Ascending aorta (tissue), 2 donors: ENCODE measurements around the gene LAP3. TPM values are rescaled to one million over a fixed set of nuclear protein-coding genes. Genes with fewer than 3 reads are reported as not detected.
A peak's percentile ranks its signal among the peaks of the same experiment; 100 is the strongest.

Experiments used
- DNase-seq, 2 donors: peaks; one replicate each; pipeline ENCODE4 v3.0.0-alpha.2; 2019; ENCODE audit warnings: low spot score in 2 of 2
- H3K27ac ChIP-seq, 2 donors: fragments of 200-600 bp; sonication (generic); one replicate each; pipeline ENCODE4 v1.5.1; 2016 to 2017; ENCODE audit warnings: mild to moderate bottlenecking in 1 of 2
- H3K27me3 ChIP-seq: fragments of 200-600 bp; sonication (generic); one replicate; pipeline ENCODE4 v1.5.1; 2017
- H3K36me3 ChIP-seq, 2 donors: fragments of 200-600 bp; sonication (generic); one replicate each; pipeline ENCODE4 v1.5.1; 2016
- H3K4me1 ChIP-seq, 2 donors: fragments of 200-600 bp; sonication (generic); one replicate each; pipeline ENCODE4 v1.5.1; 2016 to 2017; ENCODE audit warnings: mild to moderate bottlenecking in 1 of 2
- H3K4me3 ChIP-seq, 2 donors: fragments of 200-600 bp; sonication (generic); one replicate each; pipeline ENCODE4 v1.5.1; 2016 to 2017; ENCODE audit warnings: mild to moderate bottlenecking in 1 of 2
- H3K9me3 ChIP-seq, 2 donors: fragments of 200-600 bp; sonication (generic); one replicate each; pipeline ENCODE4 v1.5.1; 2016
- CTCF ChIP-seq, 3 experiments: fragments of 200-600 bp in 2 of 3; fragments of 450-650 bp in 1 of 3; sonication (generic) in 2 of 3; IDR thresholded peaks; one replicate each; pipeline ENCODE4 v1.5.1; 2016 to 2019; ENCODE audit warnings: antibody characterized with exemption in 3 of 3, mild to moderate bottlenecking in 1 of 3, moderate library complexity in 1 of 3
- intact Hi-C: fragments of 100-400 bp; cut with DNase I; formaldehyde crosslinking; loops from one replicate; pipeline ENCODE4 v1.15.1; 2023
- total RNA-seq: library from RNA; depleted of rRNA; stranded (reverse); fragments of >200 nt; gene quantifications from one replicate; pipeline ENCODE4 v1.1.0, GENCODE V29; 2016

The LAP3 gene
- total RNA-seq, 1 donor from 2014 or later, result 60.3 TPM

- no peak overlapping the region for H3K27ac ChIP-seq
- TF ChIP-seq CTCF (IDR thresholded peaks at IDR 0.05), result no peak
- peaks cover 0 to 3% of the 10 kb centered on the region in 2 donors for H3K4me1 ChIP-seq
- H3K36me3 ChIP-seq, result peaks cover 81 to 92% of the 10 kb centered on the region in 2 donors
- peak in 1 of 2 donors; percentile 56 for DNase-seq
- no peaks in the 10 kb centered on the region for H3K27me3 ChIP-seq
- no peak overlapping the region for H3K4me3 ChIP-seq
- no peaks in the 10 kb centered on the region for H3K9me3 ChIP-seq
- intact Hi-C loops, result no loop called here
Observed at GRCh38 chr4:17623451-17624001, 46.5 kb downstream of the LAP3 start.

DNA sequence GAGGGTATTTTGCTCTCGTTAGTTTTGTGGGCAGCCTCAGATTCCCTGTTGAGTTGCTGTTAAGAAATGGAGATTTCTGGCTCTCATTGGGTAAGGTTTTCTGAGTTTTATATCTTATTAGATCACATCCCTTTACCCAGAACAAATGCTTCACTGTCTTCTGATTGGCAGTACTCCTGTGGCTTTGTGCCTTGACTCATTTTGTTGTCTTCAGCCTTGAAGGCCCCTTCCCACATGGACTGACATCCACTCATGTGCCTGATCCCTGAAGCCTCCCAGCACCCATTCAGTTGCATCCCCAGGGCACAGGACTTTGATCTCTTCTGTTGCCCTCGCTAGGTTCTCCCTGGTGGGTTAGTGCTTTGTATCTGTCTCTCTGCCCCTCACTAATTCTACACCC lies 47.8 kb downstream of the LAP3 start:
- Histone ChIP-seq H3K9me3 (no peaks in the 10 kb centered on the region), H3K4me1 (no peaks in the 10 kb centered on the region), H3K36me3 (peaks cover 84 to 93% of the 10 kb centered on the region in 2 donors), H3K27me3 (no peaks in the 10 kb centered on the region), H3K4me3 (no peak overlapping the region), H3K27ac (no peak overlapping the region)
- peak in 1 of 2 donors; percentile 1 for DNase-seq
- TF ChIP-seq CTCF (IDR thresholded peaks at IDR 0.05), result no peak
- intact Hi-C loops, result no loop called here

DNA sequence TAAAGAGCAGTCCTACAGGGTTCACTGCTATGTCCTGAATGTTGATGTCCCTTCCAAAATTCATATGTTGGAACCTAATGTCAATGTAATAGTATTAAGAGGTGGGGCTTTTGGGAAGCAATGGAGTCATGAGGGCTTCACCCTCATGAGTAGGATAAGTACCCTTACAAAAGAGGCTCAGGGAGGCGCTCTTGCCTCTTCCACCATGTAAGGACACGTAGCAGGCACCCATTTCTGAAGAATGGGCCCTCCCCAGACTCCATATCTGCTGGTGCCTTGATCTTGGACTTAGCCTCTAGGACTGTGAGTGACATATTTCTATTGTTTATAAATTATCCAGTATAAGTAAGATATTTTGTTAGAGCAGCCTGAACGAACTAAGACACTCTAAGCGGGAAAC lies 53.2 kb downstream of the LAP3 start:
- Histone ChIP-seq H3K27me3 (no peaks in the 10 kb centered on the region), H3K27ac (no peak overlapping the region), H3K4me1 (no peaks in the 10 kb centered on the region), H3K4me3 (no peak overlapping the region), H3K36me3 (peaks cover 66 to 84% of the 10 kb centered on the region in 2 donors), H3K9me3 (no peaks in the 10 kb centered on the region)
- no peak for TF ChIP-seq CTCF (IDR thresholded peaks at IDR 0.05)
- intact Hi-C loops, result no loop called here
- DNase-seq, result no peak

DNA sequence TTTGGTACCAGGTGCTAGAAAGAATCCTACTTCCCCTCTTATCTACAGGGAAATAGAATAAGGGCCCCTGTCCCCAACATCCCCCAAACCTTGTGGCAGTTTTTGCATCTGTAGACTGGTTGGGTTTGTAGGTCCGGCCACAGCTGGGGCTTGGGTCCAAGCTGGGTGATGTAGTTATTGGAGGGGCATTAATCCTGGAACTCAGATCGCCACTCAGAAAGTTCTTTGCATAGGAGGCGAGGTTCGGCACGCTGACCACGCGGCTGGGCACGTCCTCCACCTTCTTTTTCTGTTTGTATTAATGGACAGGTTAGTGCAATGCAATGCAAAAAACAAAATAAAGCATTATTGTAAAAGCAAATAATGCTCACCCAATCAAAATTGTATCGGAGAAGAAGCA lies 56.6 kb downstream of the LAP3 start:
- Histone ChIP-seq H3K36me3 (peaks cover 41 to 52% of the 10 kb centered on the region in 2 donors), H3K27ac (no peak overlapping the region), H3K27me3 (no peaks in the 10 kb centered on the region), H3K4me3 (no peak overlapping the region), H3K4me1 (no peaks in the 10 kb centered on the region), H3K9me3 (no peaks in the 10 kb centered on the region)
- intact Hi-C loops, result no loop called here
- no peak for TF ChIP-seq CTCF (IDR thresholded peaks at IDR 0.05)
- DNase-seq, result no peak

DNA sequence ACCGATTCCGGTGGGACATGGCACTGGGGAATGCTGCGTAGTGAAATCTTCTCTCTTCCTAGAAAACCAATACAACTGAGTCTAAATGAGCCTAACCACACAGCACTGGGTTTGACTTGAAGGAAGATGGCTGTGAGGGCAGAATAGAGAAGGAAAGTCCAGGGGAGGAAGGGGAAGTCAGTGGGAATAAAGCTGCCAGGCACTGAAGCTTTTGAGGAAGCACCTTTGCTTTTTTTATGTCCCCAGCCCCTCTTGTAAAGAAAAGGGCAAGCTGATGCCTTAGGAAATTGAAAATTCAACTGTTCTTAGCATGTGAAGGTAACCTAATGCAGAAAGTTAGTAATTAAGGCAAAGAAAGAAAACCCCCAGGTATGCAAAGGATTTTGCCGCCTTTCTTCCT lies 58.1 kb downstream of the LAP3 start:
- no peaks in the 10 kb centered on the region for H3K27me3 ChIP-seq
- no peak for TF ChIP-seq CTCF (IDR thresholded peaks at IDR 0.05)

GRCh38 chr4:17636341-17636695 lies 59.3 kb downstream of the LAP3 start:
- H3K27ac ChIP-seq, result no peak overlapping the region
- TF ChIP-seq CTCF (IDR thresholded peaks at IDR 0.05), result no peak
- intact Hi-C loops, result loop anchor here (1.0 kb wide), 1 partner anchor 87 kb away; no protein-coding TSS in a partner anchor
- no peaks in the 10 kb centered on the region for H3K9me3 ChIP-seq
- no peak for DNase-seq
- H3K36me3 ChIP-seq, result peaks cover 22 to 32% of the 10 kb centered on the region in 2 donors
- no peaks in the 10 kb centered on the region for H3K4me1 ChIP-seq
- no peaks in the 10 kb centered on the region for H3K27me3 ChIP-seq
- no peak overlapping the region for H3K4me3 ChIP-seq

More for the DNA sequence above, 58.1 kb downstream of the LAP3 start:
- Histone ChIP-seq H3K36me3 (peaks cover 29 to 43% of the 10 kb centered on the region in 2 donors), H3K27ac (no peak overlapping the region), H3K9me3 (no peaks in the 10 kb centered on the region), H3K4me3 (no peak overlapping the region), H3K4me1 (no peaks in the 10 kb centered on the region)
- no peak for DNase-seq
- intact Hi-C loops, result no loop called here
